Caco-2 (cell line): ENCODE data around the gene STX1B. TPM values are rescaled to one million over a fixed set of nuclear protein-coding genes. Genes with fewer than 3 reads are reported as not detected.

Experiments
- BruUV-seq: library from RNA; stranded (reverse); fragments of 400-500 nt; replicated peaks from 2 replicates; lab custom pipeline; 2021; lab: Mats Ljungman, UMichigan
- CTCF ChIA-PET: fragments of 300-600 bp; sonication (Branson Sonifier 250); formaldehyde crosslinking; loops from one replicate; lab custom pipeline; 2022; ENCODE audit warnings: antibody characterized with exemption; lab: Charles Lee
- POLR2A ChIA-PET: fragments of 300-600 bp; sonication (Branson Sonifier 250); formaldehyde crosslinking; loops from one replicate; lab custom pipeline; 2022; ENCODE audit warnings: antibody characterized with exemption; lab: Charles Lee
- DNase-seq, 2 experiments: peaks; one replicate each; pipeline versions ENCODE4 v3.0.0 to v3.0.0-alpha.2; 2020 to 2022
- H3K27me3 ChIP-seq: replicated peaks from 2 replicates; pipeline ENCODE4 v1.6.0; 2011; ENCODE audit warnings: low read length; ENCODE audit not compliant: control insufficient read depth, insufficient read depth
- H3K36me3 ChIP-seq: 2 replicates; pipeline ENCODE4 v1.5.1; 2011; ENCODE audit warnings: low read length; ENCODE audit not compliant: control insufficient read depth, insufficient read depth
- H3K4me1 ChIP-seq: fragments of 250-450 bp; sonication (Bioruptor Pico); 2 replicates; pipeline ENCODE4 v1.5.1; 2020; ENCODE audit warnings: mild to moderate bottlenecking
- H3K4me3 ChIP-seq: 2 replicates; pipeline ENCODE4 v1.5.1; 2011; ENCODE audit warnings: low read depth, mild to moderate bottlenecking, control low read depth, low read length
- H3K9me3 ChIP-seq: fragments of 250-450 bp; sonication (Bioruptor Pico); 2 replicates; pipeline ENCODE4 v1.5.1; 2020; ENCODE audit warnings: mild to moderate bottlenecking, moderate library complexity
- H3K27ac Mint-ChIP-seq: one replicate; pipeline ENCODE4 v1.8.0; 2022; ENCODE audit warnings: mixed read lengths; ENCODE audit not compliant: unreplicated experiment
- H3K27me3 Mint-ChIP-seq: one replicate; pipeline ENCODE4 v1.8.0; 2022; ENCODE audit warnings: mixed read lengths; ENCODE audit not compliant: insufficient read depth, unreplicated experiment
- H3K36me3 Mint-ChIP-seq: one replicate; pipeline ENCODE4 v1.8.0; 2022; ENCODE audit warnings: mild to moderate bottlenecking, mixed read lengths; ENCODE audit not compliant: insufficient read depth, unreplicated experiment
- H3K4me1 Mint-ChIP-seq: one replicate; pipeline ENCODE4 v1.8.0; 2022; ENCODE audit warnings: low read depth, mixed read lengths; ENCODE audit not compliant: unreplicated experiment
- H3K4me3 Mint-ChIP-seq: one replicate; pipeline ENCODE4 v1.8.0; 2022; ENCODE audit warnings: mild to moderate bottlenecking, moderate library complexity, mixed read lengths; ENCODE audit not compliant: unreplicated experiment
- H3K9me3 Mint-ChIP-seq: one replicate; pipeline ENCODE4 v1.8.0; 2022; ENCODE audit warnings: mixed read lengths; ENCODE audit not compliant: unreplicated experiment
- intact Hi-C: fragments of 100-400 bp; cut with micrococcal nuclease; formaldehyde crosslinking; loops from one replicate; pipeline ENCODE4 v1.10.0; 2022; ENCODE audit not compliant: unreplicated experiment
- total RNA-seq: library from RNA; stranded (reverse); gene quantifications from 2 replicates; pipeline ENCODE4 v1.2.3, GENCODE V29; 2022
- TF ChIP-seq, protein P1 (sequence below), 2 experiments: fragments of 200-600 bp in 1 of 2; IDR thresholded peaks; 1 replicate in 1 of 2; 2 replicates in 1 of 2; pipeline versions ENCODE4 v1.5.1 to v1.8.0; 2011 to 2022; ENCODE audit warnings: antibody characterized with exemption in 1 of 2, control low read depth in 1 of 2, inconsistent platforms in 1 of 2, low read depth in 1 of 2, low read length in 1 of 2, mild to moderate bottlenecking in 1 of 2, moderate library complexity in 1 of 2; ENCODE audit not compliant: insufficient read depth in 1 of 2, severe bottlenecking in 1 of 2, unreplicated experiment in 1 of 2

The STX1B gene
- total RNA-seq, 1 experiment from 2014 or later = 0.77 TPM

GRCh38 chr16:30948667-30949649 lies 61.5 kb downstream of the STX1B start, which contains the start of gene ORAI3:
Gene ORAI3 (plus strand): TSS chr16:30949068. CDS start chr16:30949290, 222 bp downstream.
- H3K36me3 ChIP-seq = no peaks in the 10 kb centered on the region
- Mint-ChIP-seq H3K27ac (peak within 1 kb of the TSS; percentile 45), H3K4me1 (peaks cover 8% of the 10 kb centered on the region), H3K36me3 (peaks cover 54% of the 10 kb centered on the region), H3K4me3 (peak within 1 kb of the TSS; percentile 74), H3K27me3 (no peaks in the 10 kb centered on the region), H3K9me3 (no peaks in the 10 kb centered on the region)
- POLR2A ChIA-PET = interaction anchor here (0.6 kb wide), 3 partner anchors 11 to 494 kb away, joined by 3 to 7 read pairs (median 3); no protein-coding TSS in a partner anchor
- BruUV-seq = no TSS peak
- H3K27me3 ChIP-seq = no peaks in the 10 kb centered on the region
- no peaks in the 10 kb centered on the region for H3K9me3 ChIP-seq
- peak within 1 kb of the TSS; percentile 73 for H3K4me3 ChIP-seq
- intact Hi-C loops = no loop called here
- CTCF ChIA-PET = interaction anchor here (0.7 to 0.8 kb wide), 4 partner anchors 27 to 928 kb away, joined by 3 to 9 read pairs (median 6); no protein-coding TSS in a partner anchor
- H3K4me1 ChIP-seq = peaks cover 12% of the 10 kb centered on the region
- peak; percentile 60 to 67 for DNase-seq
- TF ChIP-seq, protein P1, sequence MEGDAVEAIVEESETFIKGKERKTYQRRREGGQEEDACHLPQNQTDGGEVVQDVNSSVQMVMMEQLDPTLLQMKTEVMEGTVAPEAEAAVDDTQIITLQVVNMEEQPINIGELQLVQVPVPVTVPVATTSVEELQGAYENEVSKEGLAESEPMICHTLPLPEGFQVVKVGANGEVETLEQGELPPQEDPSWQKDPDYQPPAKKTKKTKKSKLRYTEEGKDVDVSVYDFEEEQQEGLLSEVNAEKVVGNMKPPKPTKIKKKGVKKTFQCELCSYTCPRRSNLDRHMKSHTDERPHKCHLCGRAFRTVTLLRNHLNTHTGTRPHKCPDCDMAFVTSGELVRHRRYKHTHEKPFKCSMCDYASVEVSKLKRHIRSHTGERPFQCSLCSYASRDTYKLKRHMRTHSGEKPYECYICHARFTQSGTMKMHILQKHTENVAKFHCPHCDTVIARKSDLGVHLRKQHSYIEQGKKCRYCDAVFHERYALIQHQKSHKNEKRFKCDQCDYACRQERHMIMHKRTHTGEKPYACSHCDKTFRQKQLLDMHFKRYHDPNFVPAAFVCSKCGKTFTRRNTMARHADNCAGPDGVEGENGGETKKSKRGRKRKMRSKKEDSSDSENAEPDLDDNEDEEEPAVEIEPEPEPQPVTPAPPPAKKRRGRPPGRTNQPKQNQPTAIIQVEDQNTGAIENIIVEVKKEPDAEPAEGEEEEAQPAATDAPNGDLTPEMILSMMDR (IDR thresholded peaks at IDR 0.05; ENCODE audit: insufficient read depth in 1 of 2, low read depth in 1 of 2, low read length in 1 of 2, severe bottlenecking in 1 of 2, unreplicated experiment in 1 of 2) = no peak

GRCh38 chr16:30947859-30948666 lies 62.4 kb downstream of the STX1B start:
- H3K4me1 Mint-ChIP-seq = peaks cover 8% of the 10 kb centered on the region
- TF ChIP-seq, protein P1 (IDR thresholded peaks at IDR 0.05; ENCODE audit: insufficient read depth in 1 of 2, low read depth in 1 of 2, low read length in 1 of 2, severe bottlenecking in 1 of 2, unreplicated experiment in 1 of 2) = no peak
- peak overlapping the region; percentile 45 for H3K27ac Mint-ChIP-seq
- Histone ChIP-seq H3K27me3 (no peaks in the 10 kb centered on the region), H3K4me3 (peak overlapping the region; percentile 73), H3K9me3 (no peaks in the 10 kb centered on the region), H3K4me1 (peaks cover 12% of the 10 kb centered on the region), H3K36me3 (peaks cover 1% of the 10 kb centered on the region; the same call in 1 of the 2 replicates)
- intact Hi-C loops = no loop called here
- no peaks in the 10 kb centered on the region for H3K9me3 Mint-ChIP-seq
- peaks cover 54% of the 10 kb centered on the region for H3K36me3 Mint-ChIP-seq
- H3K4me3 Mint-ChIP-seq = peak overlapping the region; percentile 74
- H3K27me3 Mint-ChIP-seq = no peaks in the 10 kb centered on the region
- CTCF ChIA-PET = no interaction called here
- BruUV-seq = no TSS peak
- DNase-seq = peak; percentile 86 to 92
- POLR2A ChIA-PET = no interaction called here

DNA sequence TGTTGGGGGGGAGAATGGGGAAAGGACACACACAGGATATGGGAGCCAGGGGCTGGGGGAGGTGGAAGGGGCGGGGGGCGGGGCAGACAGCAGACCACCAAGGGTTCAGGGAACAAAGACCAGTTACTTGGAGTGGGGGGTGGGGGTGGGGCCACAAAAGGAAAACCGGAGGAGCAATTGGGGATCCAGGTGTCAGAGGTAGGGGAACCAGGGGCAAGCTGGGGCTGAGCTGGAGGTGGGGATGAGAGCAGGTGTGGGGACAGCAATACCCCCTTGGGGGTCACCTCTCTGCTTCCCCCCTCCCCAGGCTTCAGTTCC lies 62.9 kb downstream of the STX1B start:
- Histone ChIP-seq H3K4me1 (peaks cover 13% of the 10 kb centered on the region), H3K36me3 (peaks cover 1% of the 10 kb centered on the region; the same call in 1 of the 2 replicates), H3K4me3 (no peak overlapping the region), H3K9me3 (no peaks in the 10 kb centered on the region), H3K27me3 (no peaks in the 10 kb centered on the region)
- TF ChIP-seq, protein P1 (IDR thresholded peaks at IDR 0.05; ENCODE audit: insufficient read depth in 1 of 2, low read depth in 1 of 2, low read length in 1 of 2, severe bottlenecking in 1 of 2, unreplicated experiment in 1 of 2) = no peak
- intact Hi-C loops = no loop called here
- no peak for DNase-seq
- Mint-ChIP-seq H3K9me3 (no peaks in the 10 kb centered on the region), H3K4me3 (no peak overlapping the region), H3K27me3 (no peaks in the 10 kb centered on the region), H3K27ac (no peak overlapping the region), H3K36me3 (peaks cover 56% of the 10 kb centered on the region), H3K4me1 (peaks cover 8% of the 10 kb centered on the region)
- BruUV-seq = no TSS peak
- POLR2A ChIA-PET = no interaction called here
- CTCF ChIA-PET = no interaction called here
